ENCODE results near the gene DAW1. TPM values are rescaled to one million over a fixed set of nuclear protein-coding genes. Genes with fewer than 3 reads are reported as not detected.

The DAW1 gene
- total and polyA plus RNA-seq, 2 of the 13 experiments (the other 11 are each of a cell fraction or from before 2014, with no cell fraction given): not detected

DNA sequence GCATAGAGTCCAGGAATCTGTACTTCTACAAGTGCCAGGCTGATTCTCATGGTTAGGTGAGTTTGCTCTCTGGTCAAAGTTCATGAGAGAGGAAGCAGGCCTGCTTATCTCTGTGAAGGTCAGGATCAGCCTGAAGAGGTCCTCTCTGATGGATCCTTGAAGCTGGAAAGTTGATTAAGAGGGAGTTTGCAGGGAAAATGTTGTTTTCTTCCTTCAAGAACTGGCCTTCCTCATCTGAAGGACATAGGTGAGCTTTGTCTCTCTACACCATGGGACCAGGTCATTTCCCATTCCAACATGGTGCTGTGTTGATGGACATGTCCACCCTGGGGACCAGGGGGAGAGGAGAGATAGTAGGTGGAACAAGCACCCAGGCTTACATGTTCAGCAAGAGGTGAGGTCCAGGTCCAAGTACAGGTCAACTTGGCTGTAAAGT, 42.9 kb upstream of the DAW1 start (continued):
- TF ChIP-seq ZNF605 (CRISPR knock-in tag; IDR thresholded peaks at IDR 0.05) (peak; percentile 58; the same call in 1 of the 2 replicates), KDM4B (CRISPR knock-in tag; IDR thresholded peaks at IDR 0.05) (no peak), MATR3 (CRISPR knock-in tag; IDR thresholded peaks at IDR 0.05) (no peak), ZNF292 (CRISPR knock-in tag; IDR thresholded peaks at IDR 0.05; ENCODE audit: borderline replicate concordance, low read depth) (no peak), ZNF224 (CRISPR knock-in tag; IDR thresholded peaks at IDR 0.05) (no peak), TSC22D2 (CRISPR knock-in tag; IDR thresholded peaks at IDR 0.05; ENCODE audit: borderline replicate concordance) (no peak), ZNF12 (CRISPR knock-in tag; IDR thresholded peaks at IDR 0.05) (no peak), CC2D1A (CRISPR knock-in tag; IDR thresholded peaks at IDR 0.05) (no peak), KDM6A (CRISPR knock-in tag; IDR thresholded peaks at IDR 0.05; ENCODE audit: low read depth) (peak; percentile 23; the same call in 1 of the 2 replicates), CHD2 (IDR thresholded peaks at IDR 0.05; ENCODE audit: low read depth, low read length) (no peak), SIN3A (IDR thresholded peaks at IDR 0.05; ENCODE audit: borderline replicate concordance, low read depth, low read length) (no peak), BHLHE40 (IDR thresholded peaks at IDR 0.05; ENCODE audit: low read length) (no peak), NR2F6 (IDR thresholded peaks at IDR 0.05) (peak; percentile 54; the same call in 1 of the 2 replicates), NR2F6 (CRISPR knock-in tag; IDR thresholded peaks at IDR 0.05) (peak; percentile 67; the same call in 1 of the 2 replicates), HDAC6 (IDR thresholded peaks at IDR 0.05; ENCODE audit: low read depth, low read length) (no peak), NCOR1 (IDR thresholded peaks at IDR 0.05; ENCODE audit: borderline replicate concordance, low read length) (peak; percentile 42), ZMAT3 (CRISPR knock-in tag; conservative IDR thresholded peaks at IDR 0.05) (no peak), SMC3 (IDR thresholded peaks at IDR 0.05; ENCODE audit: low read length) (no peak), SIX4 (CRISPR knock-in tag; IDR thresholded peaks at IDR 0.05) (no peak)
- TF ChIP-seq, protein P1, sequence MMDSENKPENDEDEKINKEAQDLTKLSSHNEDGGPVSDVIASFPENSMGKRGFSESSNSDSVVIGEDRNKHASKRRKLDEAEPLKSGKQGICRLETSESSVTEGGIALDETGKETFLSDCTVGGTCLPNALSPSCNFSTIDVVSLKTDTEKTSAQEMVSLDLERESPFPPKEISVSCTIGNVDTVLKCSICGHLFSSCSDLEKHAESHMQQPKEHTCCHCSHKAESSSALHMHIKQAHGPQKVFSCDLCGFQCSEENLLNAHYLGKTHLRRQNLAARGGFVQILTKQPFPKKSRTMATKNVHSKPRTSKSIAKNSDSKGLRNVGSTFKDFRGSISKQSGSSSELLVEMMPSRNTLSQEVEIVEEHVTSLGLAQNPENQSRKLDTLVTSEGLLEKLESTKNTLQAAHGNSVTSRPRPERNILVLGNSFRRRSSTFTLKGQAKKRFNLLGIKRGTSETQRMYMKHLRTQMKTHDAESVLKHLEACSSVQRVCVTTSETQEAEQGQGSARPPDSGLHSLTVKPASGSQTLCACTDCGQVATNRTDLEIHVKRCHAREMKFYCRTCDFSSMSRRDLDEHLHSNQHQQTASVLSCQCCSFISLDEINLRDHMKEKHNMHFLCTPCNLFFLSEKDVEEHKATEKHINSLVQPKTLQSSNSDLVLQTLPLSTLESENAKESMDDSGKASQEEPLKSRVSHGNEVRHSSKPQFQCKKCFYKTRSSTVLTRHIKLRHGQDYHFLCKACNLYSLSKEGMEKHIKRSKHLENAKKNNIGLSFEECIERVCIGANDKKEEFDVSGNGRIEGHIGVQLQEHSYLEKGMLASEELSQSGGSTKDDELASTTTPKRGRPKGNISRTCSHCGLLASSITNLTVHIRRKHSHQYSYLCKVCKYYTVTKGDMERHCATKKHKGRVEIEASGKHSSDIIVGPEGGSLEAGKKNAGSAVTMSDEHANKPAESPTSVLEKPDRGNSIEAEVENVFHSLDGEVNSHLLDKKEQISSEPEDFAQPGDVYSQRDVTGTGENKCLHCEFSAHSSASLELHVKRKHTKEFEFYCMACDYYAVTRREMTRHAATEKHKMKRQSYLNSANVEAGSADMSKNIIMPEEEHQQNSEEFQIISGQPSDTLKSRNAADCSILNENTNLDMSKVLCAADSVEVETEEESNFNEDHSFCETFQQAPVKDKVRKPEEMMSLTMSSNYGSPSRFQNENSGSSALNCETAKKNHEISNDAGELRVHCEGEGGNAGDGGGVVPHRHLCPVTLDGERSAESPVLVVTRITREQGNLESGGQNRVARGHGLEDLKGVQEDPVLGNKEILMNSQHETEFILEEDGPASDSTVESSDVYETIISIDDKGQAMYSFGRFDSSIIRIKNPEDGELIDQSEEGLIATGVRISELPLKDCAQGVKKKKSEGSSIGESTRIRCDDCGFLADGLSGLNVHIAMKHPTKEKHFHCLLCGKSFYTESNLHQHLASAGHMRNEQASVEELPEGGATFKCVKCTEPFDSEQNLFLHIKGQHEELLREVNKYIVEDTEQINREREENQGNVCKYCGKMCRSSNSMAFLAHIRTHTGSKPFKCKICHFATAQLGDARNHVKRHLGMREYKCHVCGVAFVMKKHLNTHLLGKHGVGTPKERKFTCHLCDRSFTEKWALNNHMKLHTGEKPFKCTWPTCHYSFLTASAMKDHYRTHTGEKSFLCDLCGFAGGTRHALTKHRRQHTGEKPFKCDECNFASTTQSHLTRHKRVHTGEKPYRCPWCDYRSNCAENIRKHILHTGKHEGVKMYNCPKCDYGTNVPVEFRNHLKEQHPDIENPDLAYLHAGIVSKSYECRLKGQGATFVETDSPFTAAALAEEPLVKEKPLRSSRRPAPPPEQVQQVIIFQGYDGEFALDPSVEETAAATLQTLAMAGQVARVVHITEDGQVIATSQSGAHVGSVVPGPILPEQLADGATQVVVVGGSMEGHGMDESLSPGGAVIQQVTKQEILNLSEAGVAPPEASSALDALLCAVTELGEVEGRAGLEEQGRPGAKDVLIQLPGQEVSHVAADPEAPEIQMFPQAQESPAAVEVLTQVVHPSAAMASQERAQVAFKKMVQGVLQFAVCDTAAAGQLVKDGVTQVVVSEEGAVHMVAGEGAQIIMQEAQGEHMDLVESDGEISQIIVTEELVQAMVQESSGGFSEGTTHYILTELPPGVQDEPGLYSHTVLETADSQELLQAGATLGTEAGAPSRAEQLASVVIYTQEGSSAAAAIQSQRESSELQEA (CRISPR knock-in tag; IDR thresholded peaks at IDR 0.05; ENCODE audit: not compliant biosample characterization): no peak
- TF ChIP-seq, protein P2, sequence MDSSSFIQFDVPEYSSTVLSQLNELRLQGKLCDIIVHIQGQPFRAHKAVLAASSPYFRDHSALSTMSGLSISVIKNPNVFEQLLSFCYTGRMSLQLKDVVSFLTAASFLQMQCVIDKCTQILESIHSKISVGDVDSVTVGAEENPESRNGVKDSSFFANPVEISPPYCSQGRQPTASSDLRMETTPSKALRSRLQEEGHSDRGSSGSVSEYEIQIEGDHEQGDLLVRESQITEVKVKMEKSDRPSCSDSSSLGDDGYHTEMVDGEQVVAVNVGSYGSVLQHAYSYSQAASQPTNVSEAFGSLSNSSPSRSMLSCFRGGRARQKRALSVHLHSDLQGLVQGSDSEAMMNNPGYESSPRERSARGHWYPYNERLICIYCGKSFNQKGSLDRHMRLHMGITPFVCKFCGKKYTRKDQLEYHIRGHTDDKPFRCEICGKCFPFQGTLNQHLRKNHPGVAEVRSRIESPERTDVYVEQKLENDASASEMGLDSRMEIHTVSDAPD (CRISPR knock-in tag; IDR thresholded peaks at IDR 0.05): no peak
- TF ChIP-seq, protein P3, sequence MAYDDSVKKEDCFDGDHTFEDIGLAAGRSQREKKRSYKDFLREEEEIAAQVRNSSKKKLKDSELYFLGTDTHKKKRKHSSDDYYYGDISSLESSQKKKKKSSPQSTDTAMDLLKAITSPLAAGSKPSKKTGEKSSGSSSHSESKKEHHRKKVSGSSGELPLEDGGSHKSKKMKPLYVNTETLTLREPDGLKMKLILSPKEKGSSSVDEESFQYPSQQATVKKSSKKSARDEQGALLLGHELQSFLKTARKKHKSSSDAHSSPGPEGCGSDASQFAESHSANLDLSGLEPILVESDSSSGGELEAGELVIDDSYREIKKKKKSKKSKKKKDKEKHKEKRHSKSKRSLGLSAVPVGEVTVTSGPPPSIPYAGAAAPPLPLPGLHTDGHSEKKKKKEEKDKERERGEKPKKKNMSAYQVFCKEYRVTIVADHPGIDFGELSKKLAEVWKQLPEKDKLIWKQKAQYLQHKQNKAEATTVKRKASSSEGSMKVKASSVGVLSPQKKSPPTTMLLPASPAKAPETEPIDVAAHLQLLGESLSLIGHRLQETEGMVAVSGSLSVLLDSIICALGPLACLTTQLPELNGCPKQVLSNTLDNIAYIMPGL (CRISPR knock-in tag; IDR thresholded peaks at IDR 0.05; ENCODE audit: borderline replicate concordance in 1 of 2, low read depth in 1 of 2): peak in 1 of 2 experiments; percentile 39; a peak in 1 of 4 replicates

All from HepG2 (cell line).